HepG2 (cell line): Measurements from ENCODE around the gene FIBP. TPM values are rescaled to one million over a fixed set of nuclear protein-coding genes. Genes with fewer than 3 reads are reported as not detected.

Experiments
- GABPB1 ChIP-seq: IDR thresholded peaks from 2 replicates; pipeline ENCODE4 v1.6.1; 2016; ENCODE audit warnings: mild to moderate bottlenecking, missing genetic modification reagents, moderate library complexity, missing compliant biosample characterization
- GTF2F1 ChIP-seq: fragments of 150-350 bp; IDR thresholded peaks from 2 replicates; pipeline ENCODE4 v1.6.1; 2014; ENCODE audit warnings: low read length
- HBP1 ChIP-seq: IDR thresholded peaks from 2 replicates; pipeline ENCODE4 v1.6.1; 2016; ENCODE audit warnings: low read depth, control low read depth
- HOXA9 ChIP-seq: sonication (generic); formaldehyde crosslinking; IDR thresholded peaks from 2 replicates; pipeline ENCODE4 v1.8.1; 2022; ENCODE audit warnings: missing genetic modification reagents, mild to moderate bottlenecking, moderate library complexity, borderline replicate concordance
- KAT2B ChIP-seq: fragments of 150-350 bp; IDR thresholded peaks from 2 replicates; pipeline ENCODE4 v1.6.1; 2014; ENCODE audit warnings: low read depth, low read length, borderline replicate concordance
- KLF11 ChIP-seq: IDR thresholded peaks from 2 replicates; pipeline ENCODE4 v1.6.1; 2016; ENCODE audit warnings: missing compliant biosample characterization
- MAZ ChIP-seq, 2 experiments: sonication (generic) in 1 of 2; formaldehyde crosslinking in 1 of 2; IDR thresholded peaks; 2 replicates each; pipeline versions ENCODE4 v1.5.0 to v1.6.1; 2012 to 2020; ENCODE audit warnings: low read depth in 2 of 2, mild to moderate bottlenecking in 2 of 2, borderline replicate concordance in 1 of 2, improper control_type of control experiment in 1 of 2, low read length in 1 of 2, missing genetic modification reagents in 1 of 2, moderate library complexity in 1 of 2
- MIER3 ChIP-seq: IDR thresholded peaks from 2 replicates; pipeline ENCODE4 v1.6.1; 2016; ENCODE audit warnings: missing compliant biosample characterization, borderline replicate concordance
- NR2F1 ChIP-seq, 2 experiments: fragments of 450-650 bp in 1 of 2; formaldehyde crosslinking in 1 of 2; IDR thresholded peaks; 2 replicates each; pipeline versions ENCODE4 v1.5.0 to v1.6.1; 2016 to 2020; ENCODE audit warnings: mild to moderate bottlenecking in 1 of 2, missing compliant biosample characterization in 1 of 2, missing genetic modification reagents in 1 of 2, moderate library complexity in 1 of 2
- POLR2AphosphoS2 ChIP-seq: IDR thresholded peaks from 2 replicates; pipeline ENCODE4 v1.6.1; 2011; ENCODE audit warnings: low read depth, low read length, improper control_type of control experiment
- TAF1 ChIP-seq: sonication (generic); formaldehyde crosslinking; IDR thresholded peaks from 2 replicates; pipeline ENCODE4 v1.4.0; 2020; ENCODE audit warnings: missing genetic modification reagents
- TAF15 ChIP-seq: fragments of 200-400 bp; formaldehyde crosslinking; IDR thresholded peaks from one replicate; pipeline ENCODE4 v1.6.1; 2018; ENCODE audit warnings: mild to moderate bottlenecking, low read depth, low read length; ENCODE audit not compliant: poor library complexity, severe bottlenecking
- THAP9 ChIP-seq: sonication (generic); formaldehyde crosslinking; IDR thresholded peaks from 2 replicates; pipeline ENCODE4; 2020; ENCODE audit warnings: missing genetic modification reagents, mild to moderate bottlenecking, borderline replicate concordance
- YY1 ChIP-seq: IDR thresholded peaks from 2 replicates; pipeline ENCODE4 v1.6.1; 2011; ENCODE audit warnings: low read length, low read depth, moderate library complexity, mild to moderate bottlenecking; ENCODE audit not compliant: insufficient read depth, insufficient replicate concordance
- ZBTB1 ChIP-seq: sonication (generic); formaldehyde crosslinking; IDR thresholded peaks from 2 replicates; pipeline ENCODE4 v1.4.0; 2020; ENCODE audit warnings: missing genetic modification reagents, borderline replicate concordance
- ZNF430 ChIP-seq: sonication (generic); formaldehyde crosslinking; IDR thresholded peaks from 2 replicates; pipeline ENCODE4 v1.9.0; 2021; ENCODE audit warnings: mild to moderate bottlenecking, missing genetic modification reagents
- ZNF574 ChIP-seq: sonication (generic); formaldehyde crosslinking; IDR thresholded peaks from 2 replicates; pipeline ENCODE4 v1.4.0; 2020; ENCODE audit warnings: missing genetic modification reagents
- polyA plus RNA-seq, 8 experiments: library from polyadenylated mRNA; depleted of rRNA in 3 of 8; stranded (reverse) in 7 of 8; unstranded in 1 of 8; fragments of >200 nt; fragmentation: Illumina TruSeq in 4 of 8; extraction: Trizol in 4 of 8; gene quantifications; 2 replicates each; pipeline versions ENCODE4 v1.2.1 to v1.2.3, GENCODE V29; 2011 to 2016; ENCODE audit warnings: low read depth in 4 of 8, missing spikeins in 1 of 8, mixed read lengths in 1 of 8; ENCODE audit not compliant: insufficient read depth in 1 of 8
- total RNA-seq, 5 experiments: library from RNA; depleted of rRNA; stranded (reverse); fragments of >200 nt; fragmentation: Illumina TruSeq; extraction: Trizol; gene quantifications; 2 replicates each; pipeline ENCODE4 v1.2.3, GENCODE V29; 2016; ENCODE audit warnings: low read depth in 1 of 5

Gene FIBP
- total and polyA plus RNA-seq, 2 of the 13 experiments (the other 11 are each of a cell fraction or from before 2014, with no cell fraction given): 42.9 to 62.1 TPM

GRCh38 chr11:65900125-65900898 is 12.0 kb upstream of the FIBP start, which contains the start of gene FOSL1 (continued):
- TF ChIP-seq ZNF574 (CRISPR knock-in tag) (peak; percentile 36; the same call in 1 of the 2 replicates), ZNF430 (no peak), TAF1 (CRISPR knock-in tag) (peak; percentile 68), ZBTB1 (CRISPR knock-in tag) (no peak), KLF11 (CRISPR knock-in tag) (0 out of 2 replicates have a peak, but pooled peaks have one; percentile 68), THAP9 (CRISPR knock-in tag) (no peak), TAF15 (peak; percentile 76), YY1 (peak; percentile 53), HBP1 (CRISPR knock-in tag) (no peak), GABPB1 (CRISPR knock-in tag) (peak; percentile 81), MAZ (IDR thresholded peaks at IDR 0.05; ENCODE audit: borderline replicate concordance, low read depth, low read length) (peak; percentile 20; the same call in 1 of the 2 replicates), MAZ (CRISPR knock-in tag; IDR thresholded peaks at IDR 0.05; ENCODE audit: low read depth) (0 out of 2 replicates have a peak, but pooled peaks have one; percentile 14), POLR2AphosphoS2 (peak; percentile 51; the same call in 1 of the 2 replicates), HOXA9 (CRISPR knock-in tag) (no peak), GTF2F1 (no peak), KAT2B (no peak), NR2F1 (CRISPR knock-in tag; IDR thresholded peaks at IDR 0.05) (no peak), MIER3 (no peak)
